HepG2 (cell line): ENCODE results near the gene GSTM4. TPM values are rescaled to one million over a fixed set of nuclear protein-coding genes. Genes with fewer than 3 reads are reported as not detected.
A peak's percentile ranks its signal among the peaks of the same experiment; 100 is the strongest.

Source experiments
- ATAD3A ChIP-seq: sonication (generic); formaldehyde crosslinking; IDR thresholded peaks from 2 replicates; pipeline ENCODE4 v1.4.0; 2020; ENCODE audit warnings: missing genetic modification reagents
- BRCA1 ChIP-seq: sonication (generic); formaldehyde crosslinking; IDR thresholded peaks from 2 replicates; pipeline ENCODE4 v1.4.0; 2020; ENCODE audit warnings: missing genetic modification reagents
- FOSL2 ChIP-seq: sonication (generic); formaldehyde crosslinking; IDR thresholded peaks from 2 replicates; pipeline ENCODE4 v1.4.0; 2020; ENCODE audit warnings: missing genetic modification reagents
- HNRNPLL ChIP-seq: fragments of 200-400 bp; formaldehyde crosslinking; IDR thresholded peaks from 2 replicates; pipeline ENCODE4 v1.6.1; 2017; ENCODE audit warnings: mild to moderate bottlenecking, low read depth, low read length; ENCODE audit not compliant: poor library complexity, severe bottlenecking
- HOXA3 ChIP-seq: sonication (generic); formaldehyde crosslinking; IDR thresholded peaks from 2 replicates; pipeline ENCODE4 v1.5.0; 2020; ENCODE audit warnings: missing genetic modification reagents
- IRX3 ChIP-seq: sonication (generic); formaldehyde crosslinking; IDR thresholded peaks from 2 replicates; pipeline ENCODE4 v1.8.1; 2023; ENCODE audit warnings: mild to moderate bottlenecking, low read depth, missing genetic modification reagents, borderline replicate concordance
- NKX3-1 ChIP-seq: sonication (generic); formaldehyde crosslinking; IDR thresholded peaks from 2 replicates; pipeline ENCODE4 v1.5.0; 2020; ENCODE audit warnings: missing genetic modification reagents
- SP4 ChIP-seq: sonication (generic); formaldehyde crosslinking; IDR thresholded peaks from 2 replicates; pipeline ENCODE4 v1.8.1; 2023; ENCODE audit warnings: mild to moderate bottlenecking, missing genetic modification reagents
- ZEB1 ChIP-seq: IDR thresholded peaks from 2 replicates; pipeline ENCODE4 v1.6.1; 2012; ENCODE audit warnings: mild to moderate bottlenecking, low read depth, inconsistent platforms; ENCODE audit not compliant: insufficient replicate concordance
- ZMAT3 ChIP-seq: sonication (generic); formaldehyde crosslinking; conservative IDR thresholded peaks from 2 replicates; pipeline ENCODE4 v1.7.0; 2021; ENCODE audit warnings: missing genetic modification reagents
- ZMYM4 ChIP-seq: sonication (generic); formaldehyde crosslinking; IDR thresholded peaks from 2 replicates; pipeline ENCODE4 v1.8.1; 2023; ENCODE audit warnings: mild to moderate bottlenecking, missing genetic modification reagents
- ZNF136 ChIP-seq: sonication (generic); formaldehyde crosslinking; IDR thresholded peaks from 2 replicates; pipeline ENCODE4 v1.8.1; 2022; ENCODE audit warnings: low read depth, mild to moderate bottlenecking, moderate library complexity, missing genetic modification reagents
- ZNF614 ChIP-seq: IDR thresholded peaks from 2 replicates; pipeline ENCODE4 v1.6.1; 2018; ENCODE audit warnings: missing biosample characterization, missing genetic modification reagents, inconsistent platforms, borderline replicate concordance
- polyA plus RNA-seq, 8 experiments: library from polyadenylated mRNA; depleted of rRNA in 3 of 8; stranded (reverse) in 7 of 8; unstranded in 1 of 8; fragments of >200 nt; fragmentation: Illumina TruSeq in 4 of 8; extraction: Trizol in 4 of 8; gene quantifications; 2 replicates each; pipeline versions ENCODE4 v1.2.1 to v1.2.3, GENCODE V29; 2011 to 2016; ENCODE audit warnings: low read depth in 4 of 8, missing spikeins in 1 of 8, mixed read lengths in 1 of 8; ENCODE audit not compliant: insufficient read depth in 1 of 8
- total RNA-seq, 5 experiments: library from RNA; depleted of rRNA; stranded (reverse); fragments of >200 nt; fragmentation: Illumina TruSeq; extraction: Trizol; gene quantifications; 2 replicates each; pipeline ENCODE4 v1.2.3, GENCODE V29; 2016; ENCODE audit warnings: low read depth in 1 of 5
- TF ChIP-seq, protein P1 (sequence below): sonication (generic); formaldehyde crosslinking; IDR thresholded peaks from 2 replicates; pipeline ENCODE4 v1.8.1; 2023; ENCODE audit warnings: mild to moderate bottlenecking, missing genetic modification reagents
- TF ChIP-seq, protein P2 (sequence below): sonication (generic); formaldehyde crosslinking; IDR thresholded peaks from 2 replicates; pipeline ENCODE4 v1.4.0; 2020; ENCODE audit warnings: mild to moderate bottlenecking, missing genetic modification reagents
- TF ChIP-seq, protein P3 (sequence below): sonication (generic); formaldehyde crosslinking; conservative IDR thresholded peaks from 2 replicates; pipeline ENCODE4 v1.8.1; 2023; ENCODE audit warnings: missing genetic modification reagents
- TF ChIP-seq, protein P4 (sequence below): sonication (generic); formaldehyde crosslinking; IDR thresholded peaks from 2 replicates; pipeline ENCODE4 v1.4.0; 2020; ENCODE audit warnings: missing genetic modification reagents
- TF ChIP-seq, protein P5 (sequence below): sonication (generic); formaldehyde crosslinking; IDR thresholded peaks from 2 replicates; pipeline ENCODE4 v1.5.0; 2020; ENCODE audit warnings: missing genetic modification reagents, mild to moderate bottlenecking, borderline replicate concordance
- TF ChIP-seq, protein P6 (sequence below): sonication (generic); formaldehyde crosslinking; IDR thresholded peaks from 2 replicates; pipeline ENCODE4 v1.4.0; 2020; ENCODE audit warnings: missing genetic modification reagents
- TF ChIP-seq, protein P7 (sequence below): sonication (generic); formaldehyde crosslinking; conservative IDR thresholded peaks from 2 replicates; pipeline ENCODE4 v1.8.0; 2022; ENCODE audit warnings: missing genetic modification reagents

Gene GSTM4
- total and polyA plus RNA-seq, 2 of the 13 experiments (the other 11 are each of a cell fraction or from before 2014, with no cell fraction given): 25.3 to 40.8 TPM

DNA sequence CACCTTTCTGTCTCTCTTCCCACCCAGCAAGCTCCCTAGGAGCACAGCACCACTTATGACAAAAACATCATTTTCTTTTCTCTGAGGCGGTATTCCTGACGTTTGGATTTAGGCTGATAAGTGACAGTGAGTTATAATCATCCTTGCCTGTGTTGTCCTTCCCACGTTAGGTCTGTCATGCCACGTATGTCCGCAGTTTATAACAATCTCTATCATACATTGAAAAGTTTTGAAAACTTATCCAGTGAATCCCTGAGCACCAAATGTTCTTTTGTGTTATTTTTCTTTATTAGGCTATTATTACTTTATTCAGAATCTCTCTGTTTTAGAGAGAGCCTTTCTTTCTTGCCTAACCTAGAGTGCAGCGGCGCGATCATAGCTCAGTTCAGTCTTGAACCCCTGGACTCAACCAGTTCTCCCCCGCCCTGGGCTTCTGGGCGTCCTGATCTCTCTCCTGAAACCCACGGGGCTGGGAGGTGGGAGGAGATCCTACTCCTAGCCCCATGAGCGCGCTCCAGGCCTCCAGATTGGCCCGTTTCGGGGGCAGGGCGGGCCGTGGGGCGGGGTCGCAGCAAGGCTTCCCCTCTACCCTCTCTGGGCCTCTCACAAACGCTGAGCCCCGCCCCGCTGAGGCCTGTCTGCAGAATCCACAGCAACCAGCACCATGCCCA is 11.7 kb downstream of the GSTM4 start, which contains the start of gene GSTM2 (continued):
- TF ChIP-seq, protein P1, sequence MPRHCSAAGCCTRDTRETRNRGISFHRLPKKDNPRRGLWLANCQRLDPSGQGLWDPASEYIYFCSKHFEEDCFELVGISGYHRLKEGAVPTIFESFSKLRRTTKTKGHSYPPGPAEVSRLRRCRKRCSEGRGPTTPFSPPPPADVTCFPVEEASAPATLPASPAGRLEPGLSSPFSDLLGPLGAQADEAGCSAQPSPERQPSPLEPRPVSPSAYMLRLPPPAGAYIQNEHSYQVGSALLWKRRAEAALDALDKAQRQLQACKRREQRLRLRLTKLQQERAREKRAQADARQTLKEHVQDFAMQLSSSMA: no peak
- TF ChIP-seq, protein P2, sequence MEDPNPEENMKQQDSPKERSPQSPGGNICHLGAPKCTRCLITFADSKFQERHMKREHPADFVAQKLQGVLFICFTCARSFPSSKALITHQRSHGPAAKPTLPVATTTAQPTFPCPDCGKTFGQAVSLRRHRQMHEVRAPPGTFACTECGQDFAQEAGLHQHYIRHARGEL (CRISPR knock-in tag): no peak
- TF ChIP-seq, protein P3, sequence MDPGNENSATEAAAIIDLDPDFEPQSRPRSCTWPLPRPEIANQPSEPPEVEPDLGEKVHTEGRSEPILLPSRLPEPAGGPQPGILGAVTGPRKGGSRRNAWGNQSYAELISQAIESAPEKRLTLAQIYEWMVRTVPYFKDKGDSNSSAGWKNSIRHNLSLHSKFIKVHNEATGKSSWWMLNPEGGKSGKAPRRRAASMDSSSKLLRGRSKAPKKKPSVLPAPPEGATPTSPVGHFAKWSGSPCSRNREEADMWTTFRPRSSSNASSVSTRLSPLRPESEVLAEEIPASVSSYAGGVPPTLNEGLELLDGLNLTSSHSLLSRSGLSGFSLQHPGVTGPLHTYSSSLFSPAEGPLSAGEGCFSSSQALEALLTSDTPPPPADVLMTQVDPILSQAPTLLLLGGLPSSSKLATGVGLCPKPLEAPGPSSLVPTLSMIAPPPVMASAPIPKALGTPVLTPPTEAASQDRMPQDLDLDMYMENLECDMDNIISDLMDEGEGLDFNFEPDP (CRISPR knock-in tag): no peak
- TF ChIP-seq SP4 (peak; percentile 57; the same call in 1 of the 2 replicates), HNRNPLL (peak; percentile 27), IRX3 (CRISPR knock-in tag) (no peak), BRCA1 (CRISPR knock-in tag) (no peak), ZMYM4 (CRISPR knock-in tag) (peak; percentile 59), HOXA3 (CRISPR knock-in tag) (0 out of 2 replicates have a peak, but pooled peaks have one; percentile 46), ZNF136 (CRISPR knock-in tag) (no peak), FOSL2 (no peak), ATAD3A (CRISPR knock-in tag) (no peak), ZNF614 (CRISPR knock-in tag) (no peak), NKX3-1 (CRISPR knock-in tag) (no peak), ZEB1 (no peak), ZMAT3 (CRISPR knock-in tag) (no peak)
- TF ChIP-seq, protein P4, sequence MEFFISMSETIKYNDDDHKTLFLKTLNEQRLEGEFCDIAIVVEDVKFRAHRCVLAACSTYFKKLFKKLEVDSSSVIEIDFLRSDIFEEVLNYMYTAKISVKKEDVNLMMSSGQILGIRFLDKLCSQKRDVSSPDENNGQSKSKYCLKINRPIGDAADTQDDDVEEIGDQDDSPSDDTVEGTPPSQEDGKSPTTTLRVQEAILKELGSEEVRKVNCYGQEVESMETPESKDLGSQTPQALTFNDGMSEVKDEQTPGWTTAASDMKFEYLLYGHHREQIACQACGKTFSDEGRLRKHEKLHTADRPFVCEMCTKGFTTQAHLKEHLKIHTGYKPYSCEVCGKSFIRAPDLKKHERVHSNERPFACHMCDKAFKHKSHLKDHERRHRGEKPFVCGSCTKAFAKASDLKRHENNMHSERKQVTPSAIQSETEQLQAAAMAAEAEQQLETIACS: no peak
- TF ChIP-seq, protein P5, sequence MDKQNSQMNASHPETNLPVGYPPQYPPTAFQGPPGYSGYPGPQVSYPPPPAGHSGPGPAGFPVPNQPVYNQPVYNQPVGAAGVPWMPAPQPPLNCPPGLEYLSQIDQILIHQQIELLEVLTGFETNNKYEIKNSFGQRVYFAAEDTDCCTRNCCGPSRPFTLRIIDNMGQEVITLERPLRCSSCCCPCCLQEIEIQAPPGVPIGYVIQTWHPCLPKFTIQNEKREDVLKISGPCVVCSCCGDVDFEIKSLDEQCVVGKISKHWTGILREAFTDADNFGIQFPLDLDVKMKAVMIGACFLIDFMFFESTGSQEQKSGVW: no peak
- TF ChIP-seq, protein P6, sequence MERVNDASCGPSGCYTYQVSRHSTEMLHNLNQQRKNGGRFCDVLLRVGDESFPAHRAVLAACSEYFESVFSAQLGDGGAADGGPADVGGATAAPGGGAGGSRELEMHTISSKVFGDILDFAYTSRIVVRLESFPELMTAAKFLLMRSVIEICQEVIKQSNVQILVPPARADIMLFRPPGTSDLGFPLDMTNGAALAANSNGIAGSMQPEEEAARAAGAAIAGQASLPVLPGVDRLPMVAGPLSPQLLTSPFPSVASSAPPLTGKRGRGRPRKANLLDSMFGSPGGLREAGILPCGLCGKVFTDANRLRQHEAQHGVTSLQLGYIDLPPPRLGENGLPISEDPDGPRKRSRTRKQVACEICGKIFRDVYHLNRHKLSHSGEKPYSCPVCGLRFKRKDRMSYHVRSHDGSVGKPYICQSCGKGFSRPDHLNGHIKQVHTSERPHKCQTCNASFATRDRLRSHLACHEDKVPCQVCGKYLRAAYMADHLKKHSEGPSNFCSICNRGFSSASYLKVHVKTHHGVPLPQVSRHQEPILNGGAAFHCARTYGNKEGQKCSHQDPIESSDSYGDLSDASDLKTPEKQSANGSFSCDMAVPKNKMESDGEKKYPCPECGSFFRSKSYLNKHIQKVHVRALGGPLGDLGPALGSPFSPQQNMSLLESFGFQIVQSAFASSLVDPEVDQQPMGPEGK (CRISPR knock-in tag): peak; percentile 35; the same call in 1 of the 2 replicates
- TF ChIP-seq, protein P7, sequence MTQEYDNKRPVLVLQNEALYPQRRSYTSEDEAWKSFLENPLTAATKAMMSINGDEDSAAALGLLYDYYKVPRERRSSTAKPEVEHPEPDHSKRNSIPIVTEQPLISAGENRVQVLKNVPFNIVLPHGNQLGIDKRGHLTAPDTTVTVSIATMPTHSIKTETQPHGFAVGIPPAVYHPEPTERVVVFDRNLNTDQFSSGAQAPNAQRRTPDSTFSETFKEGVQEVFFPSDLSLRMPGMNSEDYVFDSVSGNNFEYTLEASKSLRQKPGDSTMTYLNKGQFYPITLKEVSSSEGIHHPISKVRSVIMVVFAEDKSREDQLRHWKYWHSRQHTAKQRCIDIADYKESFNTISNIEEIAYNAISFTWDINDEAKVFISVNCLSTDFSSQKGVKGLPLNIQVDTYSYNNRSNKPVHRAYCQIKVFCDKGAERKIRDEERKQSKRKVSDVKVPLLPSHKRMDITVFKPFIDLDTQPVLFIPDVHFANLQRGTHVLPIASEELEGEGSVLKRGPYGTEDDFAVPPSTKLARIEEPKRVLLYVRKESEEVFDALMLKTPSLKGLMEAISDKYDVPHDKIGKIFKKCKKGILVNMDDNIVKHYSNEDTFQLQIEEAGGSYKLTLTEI (CRISPR knock-in tag): no peak
